HG03520 (cell line): Measurements from ENCODE around the gene APBA1.
"Not testable (repeated sequence)": the region's sequence is repeated elsewhere in the genome, so short reads cannot be mapped to it uniquely, and the experiment has no call there.

Source experiments
- ATAC-seq: cut with Tn5 transposase; IDR thresholded peaks from one replicate; pipeline ENCODE4 v1.9.1; 2021; ENCODE audit warnings: mild to moderate bottlenecking, moderate library complexity; ENCODE audit not compliant: unreplicated experiment

The APBA1 gene

GRCh38 chr9:69420611-69421270 lies 251.4 kb downstream of the APBA1 start:
- ATAC-seq, result no peak

- ATAC-seq, result no peak
Observed at GRCh38 chr9:69412741-69413150, 259.4 kb downstream of the APBA1 start.

- ATAC-seq, result no peak
Observed at GRCh38 chr9:69411931-69412740, 260.0 kb downstream of the APBA1 start.

- ATAC-seq, result no peak
Observed at GRCh38 chr9:69411246-69411645, 260.9 kb downstream of the APBA1 start.

- not testable (repeated sequence) for ATAC-seq
Observed at GRCh38 chr9:69409936-69410335, 262.2 kb downstream of the APBA1 start.

GRCh38 chr9:69400470-69400869 lies 271.7 kb downstream of the APBA1 start:
- ATAC-seq, result no peak

GRCh38 chr9:69397384-69398214 lies 274.6 kb downstream of the APBA1 start:
- no peak for ATAC-seq

- ATAC-seq, result no peak
Observed at GRCh38 chr9:69396759-69397158, 275.4 kb downstream of the APBA1 start.

- ATAC-seq, result no peak
Observed at GRCh38 chr9:69395718-69396117, 276.5 kb downstream of the APBA1 start.

- no peak for ATAC-seq
Observed at GRCh38 chr9:69393425-69393824, 278.7 kb downstream of the APBA1 start.

GRCh38 chr9:69392826-69393225 lies 279.3 kb downstream of the APBA1 start:
- ATAC-seq, result no peak

GRCh38 chr9:69391946-69392345 lies 280.2 kb downstream of the APBA1 start:
- ATAC-seq, result no peak

GRCh38 chr9:69391487-69391886 lies 280.7 kb downstream of the APBA1 start:
- ATAC-seq, result no peak

GRCh38 chr9:69389437-69389995 lies 282.7 kb downstream of the APBA1 start:
- no peak for ATAC-seq

- no peak for ATAC-seq
Observed at GRCh38 chr9:69388596-69388995, 283.6 kb downstream of the APBA1 start.

GRCh38 chr9:69386651-69387050 lies 285.5 kb downstream of the APBA1 start:
- no peak for ATAC-seq

- no peak for ATAC-seq
Observed at GRCh38 chr9:69385581-69386033, 286.6 kb downstream of the APBA1 start.

GRCh38 chr9:69382135-69382534 lies 290.0 kb downstream of the APBA1 start:
- ATAC-seq, result no peak

GRCh38 chr9:69380811-69381210 lies 291.4 kb downstream of the APBA1 start:
- no peak for ATAC-seq

- no peak for ATAC-seq
Observed at GRCh38 chr9:69380301-69380700, 291.9 kb downstream of the APBA1 start.
